ENCODE measurements around the gene NOL11.
"Not testable (repeated sequence)": the region's sequence is repeated elsewhere in the genome, so short reads cannot be mapped to it uniquely, and the experiment has no call there.

Gene NOL11

DNA sequence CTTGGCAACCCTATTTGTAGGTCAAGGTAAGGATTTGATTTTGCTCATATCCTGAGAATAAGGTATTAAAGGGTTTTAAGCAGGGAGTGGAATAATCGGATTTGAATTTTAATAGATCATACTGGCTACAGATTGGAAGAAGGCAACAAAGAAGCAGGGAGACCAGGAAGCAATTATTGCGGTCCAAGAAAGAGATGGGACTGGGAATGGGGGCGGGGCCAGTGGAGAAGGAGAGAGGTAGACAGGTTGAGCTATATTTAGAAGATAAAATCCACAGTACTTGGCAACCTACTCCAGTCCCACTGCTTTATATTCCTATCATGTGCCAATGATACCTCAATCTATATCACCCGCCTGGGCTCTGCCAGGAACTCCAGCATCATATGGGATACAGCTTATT, 5.8 kb upstream of the NOL11 start:
- DNase-seq, result no peak

DNA sequence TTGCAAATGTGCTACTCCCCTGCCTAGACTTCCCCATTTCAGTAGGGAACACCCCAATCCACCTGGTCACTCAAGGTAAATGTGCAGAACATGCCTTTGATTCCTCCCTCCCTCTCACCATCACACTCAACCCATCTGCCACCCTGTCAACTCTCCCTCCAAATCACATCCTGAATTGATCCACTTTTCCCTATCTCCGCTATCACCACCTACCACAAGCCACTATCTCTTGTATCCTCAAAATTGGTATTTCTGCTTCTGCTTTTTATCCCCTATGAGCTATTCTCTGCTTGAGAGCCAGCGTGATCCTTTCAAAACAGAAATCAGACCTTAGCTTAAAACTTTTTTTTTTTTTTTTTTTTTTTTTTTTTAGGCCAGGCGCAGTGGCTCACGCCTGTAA, 5.4 kb upstream of the NOL11 start:
- DNase-seq, result no peak

DNA sequence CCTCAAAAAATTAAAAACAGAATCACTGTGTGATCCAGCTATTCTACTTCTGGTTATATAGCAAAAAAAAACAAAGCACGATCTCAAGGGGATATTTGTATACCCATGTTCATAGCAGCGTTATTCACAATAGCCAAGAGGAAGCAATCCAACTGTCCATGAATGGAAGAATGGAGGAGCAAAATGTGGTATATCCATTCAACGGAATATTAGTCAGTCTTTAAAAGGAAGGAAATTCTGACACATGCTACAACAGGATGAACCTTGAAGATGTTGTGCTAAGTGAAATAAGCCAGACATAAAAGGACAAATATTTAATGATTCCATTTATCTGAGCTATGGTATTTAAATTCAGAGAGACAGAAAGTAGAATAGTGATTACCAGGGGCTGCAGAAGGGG, 4.6 kb upstream of the NOL11 start:
- no peak for DNase-seq

DNA sequence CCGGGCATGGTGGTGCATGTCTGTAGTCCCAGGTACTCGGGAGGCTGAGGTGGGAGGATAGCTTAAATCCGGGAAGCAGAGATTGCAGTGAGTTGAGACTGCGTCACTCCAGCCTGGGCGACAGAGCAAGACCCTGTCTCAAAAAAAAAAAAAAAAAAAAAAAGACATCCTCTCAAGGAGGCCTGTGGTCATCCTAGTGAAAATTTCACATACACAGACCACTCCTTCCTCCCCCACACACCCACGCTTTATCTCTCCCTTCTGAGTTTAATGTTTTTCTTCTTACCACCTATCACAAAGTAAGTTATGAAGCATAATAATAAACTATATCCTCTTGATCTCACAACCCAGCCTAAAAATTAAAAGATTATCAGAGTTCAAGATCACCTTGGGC, 1.3 kb upstream of the NOL11 start:
- no peak for DNase-seq

DNA sequence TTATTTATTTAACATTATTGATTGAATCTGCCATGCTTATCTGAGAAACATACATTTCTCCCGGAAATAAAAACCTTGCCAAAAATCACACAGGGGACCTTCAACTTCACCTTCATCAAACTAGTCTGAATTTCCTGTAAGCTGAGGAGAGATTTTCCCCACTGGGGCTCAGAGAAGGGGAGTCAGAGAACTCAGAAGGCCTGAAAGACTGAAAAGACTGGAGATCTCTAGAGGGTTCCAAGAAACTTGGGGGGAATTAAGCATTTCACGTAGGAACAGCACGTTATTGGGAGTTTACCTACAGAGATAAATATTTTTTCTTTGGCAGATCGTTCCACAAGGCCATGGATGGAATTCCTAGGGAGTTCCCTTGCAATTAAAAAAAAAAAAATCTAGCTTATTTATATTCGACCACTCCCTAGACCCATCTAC, 528 bp upstream of the NOL11 start:
- DNase-seq, result peak; percentile 37

DNA sequence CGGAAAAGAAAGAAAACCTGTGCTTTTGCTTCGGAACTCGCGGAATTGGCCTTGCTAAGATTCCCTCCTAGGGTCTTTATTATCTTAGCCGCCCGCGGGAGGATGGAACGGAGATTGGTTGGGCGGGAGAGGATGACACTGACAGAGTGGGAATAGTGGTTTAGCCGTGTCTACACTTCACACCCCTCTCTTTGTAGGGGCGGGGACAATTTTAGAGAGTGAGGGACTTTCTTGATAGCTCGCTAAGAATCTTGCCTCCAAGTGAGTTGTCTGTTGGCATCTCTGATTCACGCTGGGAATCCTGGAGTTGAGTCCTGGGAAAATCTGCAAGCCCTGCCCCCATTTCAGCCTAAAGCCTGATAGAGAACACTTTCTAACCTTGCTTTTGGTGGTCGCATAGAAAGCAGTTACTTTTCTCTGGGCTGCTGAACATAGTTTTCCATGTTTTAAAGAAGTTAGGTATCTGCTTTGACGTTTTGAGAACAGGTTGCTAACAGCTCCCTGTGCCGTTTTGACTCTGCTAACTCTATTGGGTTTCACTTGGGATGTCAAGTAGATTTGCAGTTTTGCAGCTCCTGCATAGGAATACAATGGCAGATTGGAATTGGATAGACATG, 697 bp downstream of the NOL11 start:
- peak; percentile 66 for DNase-seq

DNA sequence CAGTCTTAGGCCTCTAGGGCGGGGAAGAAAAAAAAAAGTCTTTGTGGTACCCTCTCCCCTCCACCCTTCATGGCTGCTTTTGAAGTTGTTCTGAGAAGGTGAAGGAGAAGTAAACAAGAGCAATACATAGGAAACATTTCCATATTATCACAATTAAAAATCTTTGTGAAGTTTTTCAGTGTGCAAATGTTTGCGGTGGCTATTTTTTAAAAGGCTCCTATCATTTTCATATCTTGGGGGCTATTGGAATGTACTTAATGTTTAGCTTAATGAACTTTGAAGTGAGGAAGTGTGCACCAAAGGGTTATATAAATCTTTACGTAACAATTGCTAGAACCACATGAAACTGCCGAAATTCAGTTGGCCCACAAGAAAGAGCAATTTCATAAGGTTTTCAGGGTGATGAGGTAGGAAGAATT, 7.6 kb downstream of the NOL11 start:
- DNase-seq, result no peak

DNA sequence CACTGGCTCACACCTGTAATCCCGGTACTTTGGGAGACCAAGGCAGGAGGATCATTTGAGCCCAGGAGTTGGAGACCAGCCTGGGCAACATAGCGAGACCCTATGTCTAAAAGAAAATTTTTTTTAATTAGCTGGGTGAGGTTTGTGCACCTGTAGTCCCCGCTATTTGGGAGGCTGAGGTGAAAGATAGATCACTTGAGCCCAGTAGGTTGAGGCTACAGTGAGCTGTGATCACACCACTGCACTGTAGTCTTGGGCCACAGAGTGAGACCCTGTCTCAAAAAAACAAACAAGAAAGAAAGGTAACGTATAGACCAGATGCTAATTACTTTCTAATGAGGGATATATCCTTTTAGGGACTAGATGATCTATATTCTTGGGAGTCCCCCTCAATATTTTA, 8.1 kb downstream of the NOL11 start:
- DNase-seq, result no peak

DNA sequence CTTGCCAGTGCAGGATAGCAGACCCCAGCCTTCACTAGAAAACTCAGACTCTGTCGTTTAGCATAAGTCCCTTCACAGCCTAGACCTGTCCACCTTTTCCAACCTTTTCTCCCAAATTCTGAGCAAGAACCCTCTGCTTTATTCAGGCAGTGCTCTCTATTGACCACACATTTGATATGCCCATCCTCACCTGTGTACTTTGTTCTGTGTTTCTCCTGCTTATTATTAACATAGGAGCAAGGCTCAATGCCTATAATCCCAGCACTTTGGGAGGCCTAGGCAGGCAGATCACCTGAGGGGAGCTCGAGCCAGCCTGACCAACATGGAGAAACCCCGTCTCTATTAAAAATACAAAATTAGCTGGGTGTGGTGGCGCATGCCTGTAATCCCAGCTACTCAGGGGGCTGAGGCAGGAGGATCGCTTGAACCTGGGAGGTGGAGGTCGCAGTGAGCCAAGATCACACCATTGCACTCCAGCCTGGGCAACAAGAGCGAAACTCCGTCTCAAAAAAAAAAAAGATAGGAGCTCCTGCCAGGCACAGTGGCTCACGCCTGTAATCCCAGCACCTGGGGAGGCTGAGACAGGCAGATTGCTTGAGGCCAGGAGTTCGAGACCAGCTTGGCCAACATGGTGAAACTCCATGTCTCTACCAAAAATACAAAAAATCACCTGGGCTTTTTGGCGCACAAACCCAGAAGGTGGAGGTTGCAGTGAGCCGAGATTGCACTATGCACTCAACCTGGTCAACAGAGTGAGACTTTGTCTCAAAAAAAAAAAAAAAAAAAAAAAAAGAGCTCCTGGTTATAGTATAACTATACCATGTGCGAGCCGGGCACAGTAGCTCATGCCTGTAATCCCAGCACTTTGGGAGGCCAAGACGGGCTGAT, 9.7 kb downstream of the NOL11 start:
- DNase-seq, result not testable (repeated sequence)

DNA sequence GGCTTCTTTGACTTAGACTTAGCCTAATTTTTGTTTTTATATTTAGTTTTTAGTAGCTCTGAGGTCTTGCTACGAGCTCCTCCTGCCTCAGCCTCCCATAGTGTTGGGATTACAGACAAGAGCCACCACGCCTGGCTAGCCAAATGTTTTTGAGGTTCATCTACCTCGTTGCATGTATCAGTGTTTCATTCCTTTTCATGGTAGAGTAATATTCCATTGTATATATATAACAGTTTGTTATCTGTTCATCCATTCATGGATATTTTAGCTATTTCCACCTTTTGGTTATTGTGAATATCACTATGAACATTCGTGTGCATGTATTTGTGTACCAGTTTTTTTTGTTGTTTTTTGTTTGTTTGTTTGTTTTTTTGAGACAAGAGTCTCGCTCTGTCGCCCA, 12.2 kb downstream of the NOL11 start:
- DNase-seq, result no peak

DNA sequence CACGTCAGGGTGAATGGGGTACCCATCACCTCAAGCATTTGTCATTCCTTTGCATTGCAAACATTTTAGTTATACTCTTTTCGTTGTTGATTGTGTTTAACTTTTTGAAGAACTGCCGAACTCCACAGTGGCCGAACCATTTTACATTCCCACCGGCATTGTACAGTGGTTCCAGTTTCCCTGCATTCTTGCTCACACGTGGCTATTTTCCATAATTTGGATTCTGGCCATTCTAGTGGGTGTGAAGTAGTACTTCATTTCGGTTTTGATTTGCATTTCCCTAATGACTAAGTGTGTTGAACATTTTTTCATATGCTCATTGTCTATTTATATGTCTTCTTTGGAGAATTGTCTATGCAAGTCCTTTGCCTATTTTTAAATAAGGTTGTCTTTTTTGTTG, 13.0 kb downstream of the NOL11 start:
- DNase-seq, result no peak

DNA sequence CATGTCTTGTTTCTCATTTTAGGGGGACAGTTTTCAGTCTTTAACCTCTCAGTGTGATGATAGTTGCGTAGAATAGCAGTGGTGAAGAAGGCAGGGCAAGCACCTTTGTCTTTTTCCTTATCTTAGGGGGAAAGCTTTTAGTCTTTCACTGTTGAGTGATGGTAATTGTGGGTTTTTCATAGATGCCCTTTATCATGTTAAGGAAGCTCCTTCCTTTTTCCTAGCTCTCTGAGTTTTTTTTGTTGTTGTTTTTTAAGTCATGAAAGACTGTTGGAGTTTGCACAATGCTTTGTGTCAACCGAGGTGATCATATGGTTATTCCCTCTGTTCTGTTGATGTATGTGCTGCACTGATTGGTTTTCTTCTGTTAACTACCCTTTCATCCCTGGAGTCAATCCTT, 15.7 kb downstream of the NOL11 start:
- DNase-seq, result no peak

DNA sequence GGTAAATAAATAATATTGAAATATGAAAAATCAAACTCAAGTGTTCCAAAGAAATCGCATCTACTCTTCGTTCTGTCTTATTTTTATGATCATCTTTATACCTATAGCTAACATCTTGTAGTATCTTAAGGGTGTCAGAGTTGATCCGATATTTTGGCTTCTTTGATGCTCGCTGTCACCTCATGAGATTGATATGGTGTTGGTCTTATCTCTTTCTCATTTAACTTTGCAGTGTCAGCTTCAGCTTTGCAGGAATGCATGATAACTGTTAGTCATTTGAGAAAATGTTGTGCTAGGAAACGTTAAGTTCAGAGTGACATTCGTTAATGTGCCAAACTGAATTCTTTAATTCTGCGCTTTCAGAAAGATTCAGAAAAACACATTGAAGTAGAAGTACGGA, 19.4 kb downstream of the NOL11 start:
- DNase-seq, result no peak

DNA sequence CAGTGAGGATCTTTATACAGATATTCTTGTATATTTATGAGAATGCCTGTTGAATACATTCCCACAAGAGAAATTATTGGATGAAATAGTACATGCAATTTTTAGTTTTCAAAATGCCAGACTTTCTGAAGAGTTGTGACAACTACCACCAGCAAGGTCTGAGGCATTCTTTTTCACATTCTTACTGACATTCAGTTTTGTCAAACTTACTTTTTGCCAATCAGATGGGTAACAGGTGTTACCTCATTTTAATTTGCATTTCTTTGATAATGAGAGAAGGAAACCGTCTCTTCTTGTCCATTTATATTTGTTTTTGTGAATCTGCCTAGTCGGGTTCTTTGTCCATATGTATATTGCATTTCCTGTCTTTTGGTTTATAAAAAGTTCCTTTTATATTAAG, 24.3 kb downstream of the NOL11 start:
- DNase-seq, result no peak

DNA sequence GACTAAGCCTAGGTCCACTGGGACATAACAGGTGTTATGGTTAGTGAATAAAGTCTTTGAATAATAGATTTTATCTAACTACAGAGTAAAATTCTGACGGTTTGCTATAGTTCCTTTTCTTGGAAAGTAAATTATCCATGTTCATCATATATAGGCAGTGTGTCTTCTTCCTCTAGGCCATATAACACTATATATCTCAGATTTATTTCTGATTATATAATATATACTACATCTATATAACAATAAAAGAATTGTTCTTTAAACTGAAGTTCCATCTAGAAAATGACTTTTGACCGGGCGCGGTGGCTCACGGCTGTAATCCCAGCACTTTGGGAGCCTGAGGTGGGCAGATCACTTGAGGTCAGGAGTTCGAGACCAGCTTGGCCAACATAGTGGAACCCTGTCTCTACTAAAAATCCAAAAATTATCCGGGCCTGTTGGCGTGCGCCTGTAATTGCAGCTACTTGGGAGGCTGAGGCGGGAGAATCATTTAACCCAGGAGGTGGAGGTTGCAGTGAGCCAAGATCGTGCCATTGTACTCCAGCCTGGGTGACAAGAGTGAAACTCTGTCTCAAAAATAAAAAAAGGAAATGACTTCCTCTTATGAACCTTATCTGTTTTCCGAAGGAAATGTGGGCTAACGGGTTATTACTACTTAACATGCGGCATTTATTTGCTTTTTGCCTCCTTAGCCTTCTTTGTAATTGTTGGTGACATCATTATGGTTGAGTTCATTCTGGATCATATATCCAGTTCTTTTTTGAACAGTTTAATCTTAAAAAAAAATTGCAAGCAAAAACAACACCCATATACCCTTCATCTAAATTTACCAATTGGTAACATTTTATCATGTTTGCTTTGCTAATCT, 29.2 kb downstream of the NOL11 start:
- no peak for DNase-seq

DNA sequence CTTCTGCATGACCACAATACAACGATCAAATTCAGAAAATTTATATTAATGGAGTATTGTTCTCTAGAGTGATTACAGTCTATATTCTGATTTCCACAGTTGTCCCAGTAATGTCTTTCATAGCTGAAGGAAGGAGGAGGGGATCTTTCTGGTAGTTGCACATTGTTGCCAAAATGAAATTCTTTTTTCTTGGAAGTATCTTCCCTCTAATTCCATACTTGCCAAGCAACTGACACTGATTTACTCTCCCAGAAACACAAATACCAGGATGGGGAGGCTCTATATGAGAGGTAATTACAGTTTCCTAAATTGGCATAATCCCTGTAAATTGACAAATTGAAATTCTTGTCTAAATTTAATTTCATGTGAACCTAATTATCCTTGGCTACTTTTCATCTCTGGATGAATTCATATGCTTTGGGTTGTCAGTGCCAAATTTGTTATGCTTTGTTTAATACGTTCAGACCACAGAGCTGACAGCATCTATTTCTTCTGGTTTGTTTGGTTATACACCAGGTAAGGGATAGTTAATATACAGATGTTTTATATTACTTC, 30.0 kb downstream of the NOL11 start:
- DNase-seq, result no peak

DNA sequence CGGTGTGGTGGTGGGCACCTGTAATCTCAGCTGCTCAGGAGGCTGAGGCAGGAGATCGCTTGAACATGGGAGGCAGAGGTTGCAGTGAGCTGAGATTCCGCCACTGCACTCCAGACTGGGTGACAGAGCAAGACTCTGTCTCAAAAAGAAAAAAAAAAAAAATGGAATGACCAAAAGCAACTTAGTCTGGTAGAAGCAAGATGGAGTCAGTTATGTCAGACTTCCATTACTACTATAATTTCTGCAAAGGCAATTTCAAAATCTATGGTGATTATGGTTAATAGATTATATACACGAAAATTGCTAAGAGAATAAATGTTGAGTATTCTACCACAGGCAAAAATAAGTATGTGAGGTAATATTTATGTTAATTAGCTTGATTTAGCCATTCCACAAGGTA, 32.3 kb downstream of the NOL11 start:
- DNase-seq, result no peak

DNA sequence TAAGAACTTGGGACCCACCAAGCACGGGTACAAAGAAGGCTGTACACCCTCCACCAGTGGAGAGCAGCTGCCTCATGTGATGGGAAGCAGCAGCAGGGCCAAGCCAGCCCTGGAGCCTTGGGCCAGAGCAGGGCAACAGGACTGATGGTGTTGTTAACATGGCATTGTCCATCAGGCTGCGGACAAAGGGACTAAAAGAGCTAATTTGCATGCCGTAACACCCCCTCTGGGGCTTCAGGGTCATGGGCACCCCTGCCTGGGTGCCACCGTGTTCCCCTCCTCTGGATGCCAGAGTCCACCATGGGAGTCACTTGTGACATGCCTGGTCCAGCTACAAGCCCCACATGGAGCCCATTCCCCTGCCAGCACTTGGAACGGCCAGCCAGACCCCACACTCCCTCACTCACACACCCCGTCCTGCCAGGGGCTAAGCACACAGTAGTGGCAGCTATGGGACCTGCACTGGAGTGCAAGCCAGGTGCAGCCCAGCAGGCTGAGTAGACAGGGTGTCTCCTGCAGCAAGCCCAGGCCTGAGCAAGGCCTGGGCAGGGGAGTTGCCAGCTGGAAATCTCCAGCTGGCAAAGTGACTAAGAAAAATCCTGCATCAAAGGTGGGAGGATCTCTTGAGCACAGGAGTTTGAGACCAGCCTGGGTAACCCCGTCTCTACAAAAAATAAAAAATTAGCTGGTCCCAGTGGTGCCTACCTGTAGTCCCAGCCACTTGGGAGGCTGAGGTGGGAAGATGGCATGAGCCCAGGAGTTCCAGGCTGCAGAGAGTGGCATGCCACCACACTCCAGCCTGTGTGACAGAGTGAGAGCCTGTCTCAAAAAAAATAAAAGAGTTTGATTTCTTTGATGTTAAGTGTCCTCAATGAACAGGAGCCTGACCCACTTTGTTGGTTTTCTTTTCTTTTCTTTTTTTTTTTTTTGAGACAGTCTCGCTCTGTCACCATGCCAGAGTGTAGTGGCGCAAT, 33.7 kb downstream of the NOL11 start:
- no peak for DNase-seq

DNA sequence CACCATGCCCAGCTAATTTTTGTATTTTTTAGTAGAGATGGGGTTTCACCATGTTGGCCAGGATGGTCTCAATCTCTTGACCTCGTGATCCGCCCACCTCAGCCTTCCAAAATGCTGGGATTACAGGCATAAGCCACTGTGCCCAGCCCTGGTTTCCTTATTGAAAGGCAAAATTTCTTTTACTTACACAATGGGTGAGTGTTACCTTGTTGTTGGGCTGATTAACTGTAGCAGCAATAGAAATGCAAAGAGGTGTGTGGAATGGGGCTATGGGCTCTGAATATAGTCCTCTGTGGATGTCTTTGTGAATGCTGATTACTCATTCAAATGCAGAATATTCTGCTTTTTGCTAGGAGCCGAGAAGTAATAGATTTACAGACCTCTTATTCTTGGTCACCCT, 34.4 kb downstream of the NOL11 start:
- DNase-seq, result not testable (repeated sequence)

DNA sequence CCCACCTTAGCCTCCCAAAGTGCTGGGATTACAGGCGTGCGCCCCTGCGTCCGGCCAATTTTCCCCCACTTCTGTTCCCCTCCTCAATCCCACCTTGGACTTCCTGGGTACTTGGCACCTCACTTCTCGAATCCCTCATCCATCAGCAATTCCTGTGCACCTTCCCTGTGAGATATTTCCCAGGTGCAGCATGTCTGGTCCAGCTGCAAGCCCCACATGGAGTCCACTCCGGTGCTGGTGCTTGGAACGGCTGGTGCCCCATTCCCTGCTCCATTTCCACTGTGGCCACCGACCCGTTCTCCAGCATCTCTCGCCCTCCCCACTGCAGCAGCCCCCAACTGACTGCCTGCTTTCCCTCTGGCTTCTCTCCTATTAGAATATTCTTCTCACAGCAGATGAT, 35.3 kb downstream of the NOL11 start:
- DNase-seq, result no peak

DNA sequence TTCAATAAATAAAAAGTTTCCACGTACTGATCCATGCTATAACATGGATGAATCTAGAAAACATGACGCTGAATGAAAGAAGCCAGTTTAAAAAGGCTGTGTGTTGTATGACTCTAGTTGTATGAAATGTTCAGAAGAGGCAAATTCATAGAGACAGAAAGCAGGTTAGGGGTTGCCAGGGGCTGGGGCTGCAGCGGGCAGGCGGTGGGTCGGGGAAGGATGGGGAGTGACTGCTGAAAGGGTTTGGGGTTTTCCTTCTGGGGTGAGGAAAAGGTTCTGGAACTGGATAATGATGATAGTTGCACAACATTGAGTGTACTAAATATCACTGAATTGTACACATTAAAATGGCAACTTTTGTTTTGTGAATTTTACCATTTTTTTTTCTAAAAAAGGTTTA, 36.3 kb downstream of the NOL11 start:
- no peak for DNase-seq

DNA sequence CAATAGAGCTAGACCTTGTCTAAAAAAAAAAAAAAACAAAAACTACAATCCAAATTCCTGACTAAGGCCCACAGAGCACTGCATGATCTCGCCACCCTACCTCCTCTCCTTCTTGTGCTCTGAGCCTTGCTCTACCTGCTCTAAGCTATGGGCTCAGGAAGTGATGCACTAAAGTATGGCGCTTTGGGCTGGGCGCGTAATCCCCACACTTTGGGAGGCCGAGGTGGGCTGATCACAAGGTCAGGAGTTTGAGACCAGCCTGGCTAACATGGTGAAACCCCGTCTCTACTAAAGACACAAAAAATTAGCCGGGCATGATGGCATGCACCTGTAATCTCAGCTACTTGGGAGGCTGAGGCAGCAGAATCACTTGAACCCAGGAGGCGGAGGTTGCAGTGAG, 37.0 kb downstream of the NOL11 start:
- not testable (repeated sequence) for DNase-seq

Data from NCI-H146 (cell line).